PC-3 (cell line): ENCODE data around the gene FUT8. TPM values are rescaled to one million over a fixed set of nuclear protein-coding genes. Genes with fewer than 3 reads are reported as not detected.

Experiments
- ATAC-seq: fragments of 200-7000 bp; cut with Tn5 transposase; 2 replicates; pipeline ENCODE4 v1.9.1; 2020; ENCODE audit warnings: mild to moderate bottlenecking, moderate library complexity
- BruUV-seq: library from RNA; stranded (reverse); fragments of 400-500 nt; replicated peaks from 2 replicates; lab custom pipeline; 2021; lab: Mats Ljungman, UMichigan
- CTCF ChIA-PET: fragments of 300-600 bp; sonication (Branson Sonifier 250); formaldehyde crosslinking; loops from one replicate; lab custom pipeline; 2022; ENCODE audit warnings: antibody characterized with exemption; lab: Charles Lee
- POLR2A ChIA-PET: fragments of 300-600 bp; sonication (Branson Sonifier 250); formaldehyde crosslinking; loops from one replicate; lab custom pipeline; 2022; ENCODE audit warnings: antibody characterized with exemption; ENCODE audit not compliant: unreplicated experiment; lab: Charles Lee
- DNase-seq: peaks from one replicate; pipeline ENCODE4 v3.0.0-alpha.2; 2015
- H2AFZ ChIP-seq: fragments of 300-600 bp; sonication (generic); 2 replicates; pipeline ENCODE4 v1.6.0; 2016; ENCODE audit warnings: antibody characterized with exemption, low read length
- H3F3A ChIP-seq: fragments of 300-600 bp; sonication (generic); one replicate; pipeline ENCODE4 v1.6.0; 2017; ENCODE audit warnings: antibody characterized with exemption, low read length, control low read depth, mild to moderate bottlenecking; ENCODE audit not compliant: unreplicated experiment
- H3K27ac ChIP-seq: fragments of 300-600 bp; sonication (generic); 2 replicates; pipeline ENCODE4 v1.5.1; 2016; ENCODE audit warnings: mild to moderate bottlenecking, low read length
- H3K27me3 ChIP-seq: fragments of 300-600 bp; sonication (generic); 2 replicates; pipeline ENCODE4 v1.6.1; 2016; ENCODE audit warnings: low read length, mixed read lengths
- H3K36me3 ChIP-seq: fragments of 300-600 bp; sonication (generic); 2 replicates; pipeline ENCODE4 v1.6.1; 2016; ENCODE audit warnings: low read depth, mixed run types, low read length, mixed read lengths
- H3K4me1 ChIP-seq: fragments of 300-600 bp; sonication (generic); 2 replicates; pipeline ENCODE4 v1.5.1; 2016; ENCODE audit warnings: low read length; ENCODE audit not compliant: insufficient read depth
- H3K4me2 ChIP-seq: fragments of 300-600 bp; sonication (generic); 2 replicates; pipeline ENCODE4 v1.6.0; 2016; ENCODE audit warnings: low read length
- H3K4me3 ChIP-seq: fragments of 300-600 bp; sonication (generic); 2 replicates; pipeline ENCODE4 v1.5.1; 2016; ENCODE audit warnings: mild to moderate bottlenecking, low read length, mixed read lengths
- H3K79me2 ChIP-seq: fragments of 300-600 bp; sonication (generic); 2 replicates; pipeline ENCODE4 v1.6.1; 2017; ENCODE audit warnings: low read length, mixed read lengths
- H3K9ac ChIP-seq: fragments of 300-600 bp; sonication (generic); 2 replicates; pipeline ENCODE4 v1.6.0; 2016; ENCODE audit warnings: mild to moderate bottlenecking, low read length
- H3K9me2 ChIP-seq: fragments of 300-600 bp; sonication (generic); replicated peaks from 2 replicates; pipeline ENCODE4 v1.6.1; 2016; ENCODE audit warnings: mixed run types, low read length, mixed read lengths
- H3K9me3 ChIP-seq: fragments of 300-600 bp; sonication (generic); 2 replicates; pipeline ENCODE4 v1.6.1; 2016; ENCODE audit warnings: low read length, mixed read lengths
- H4K20me1 ChIP-seq: fragments of 300-600 bp; sonication (generic); 2 replicates; pipeline ENCODE4 v1.6.1; 2016; ENCODE audit warnings: low read length, mixed read lengths
- CTCF ChIP-seq: fragments of 300-600 bp; sonication (generic); conservative IDR thresholded peaks from 2 replicates; pipeline ENCODE4 v1.5.1; 2017; ENCODE audit warnings: antibody characterized with exemption, low read depth, mild to moderate bottlenecking, low read length
- EZH2 ChIP-seq: fragments of 300-600 bp; sonication (generic); IDR thresholded peaks from one replicate; pipeline ENCODE4 v1.6.1; 2017; ENCODE audit warnings: antibody characterized with exemption, mild to moderate bottlenecking, low read length; ENCODE audit not compliant: unreplicated experiment
- EZH2phosphoT487 ChIP-seq: fragments of 300-600 bp; sonication (generic); IDR thresholded peaks from 2 replicates; pipeline ENCODE4 v1.6.1; 2018; ENCODE audit warnings: mild to moderate bottlenecking, antibody characterized with exemption, low read length, borderline replicate concordance
- intact Hi-C: fragments of 100-400 bp; cut with micrococcal nuclease; formaldehyde crosslinking; loops from 2 replicates; pipeline ENCODE4 v1.9.0; 2023
- total RNA-seq: library from RNA; depleted of rRNA; stranded (reverse); fragments of >200 nt; gene quantifications from 2 replicates; pipeline ENCODE4 v1.2.3, GENCODE V29; 2014

The FUT8 gene
- total RNA-seq, 1 experiment from 2014 or later: 132 TPM

GRCh38 chr14:65528069-65528468, 115.5 kb downstream of the FUT8 start:
- Histone ChIP-seq H3F3A (no peaks in the 10 kb centered on the region), H3K36me3 (no peaks in the 10 kb centered on the region), H4K20me1 (peaks cover 25% of the 10 kb centered on the region; the same call in 1 of the 2 replicates), H3K27ac (no peak overlapping the region), H3K9me3 (no peaks in the 10 kb centered on the region), H3K4me2 (no peak overlapping the region), H3K9me2 (no peaks in the 10 kb centered on the region), H3K4me3 (no peak overlapping the region), H3K27me3 (no peaks in the 10 kb centered on the region), H3K79me2 (peaks cover 66% of the 10 kb centered on the region), H3K9ac (no peak overlapping the region), H3K4me1 (no peaks in the 10 kb centered on the region), H2AFZ (no peak overlapping the region)
- POLR2A ChIA-PET: no interaction called here
- BruUV-seq: no TSS peak
- CTCF ChIA-PET: no interaction called here
- no peak for DNase-seq
- intact Hi-C loops: no loop called here
- TF ChIP-seq EZH2: no peak
- no peak for TF ChIP-seq CTCF
- no peak for TF ChIP-seq EZH2phosphoT487
- ATAC-seq: no peak

GRCh38 chr14:65531148-65531547, 118.6 kb downstream of the FUT8 start:
- POLR2A ChIA-PET: no interaction called here
- H3K9me3 ChIP-seq: 0 out of 2 replicates have a peak, but pooled peaks cover 2% of the 10 kb centered on the region
- ATAC-seq: no peak
- H3K27ac ChIP-seq: no peak overlapping the region
- H3F3A ChIP-seq: no peaks in the 10 kb centered on the region
- no peaks in the 10 kb centered on the region for H3K36me3 ChIP-seq
- no peak for TF ChIP-seq CTCF
- no peak for TF ChIP-seq EZH2phosphoT487
- TF ChIP-seq EZH2: no peak
- H4K20me1 ChIP-seq: peaks cover 39% of the 10 kb centered on the region; the same call in 1 of the 2 replicates
- BruUV-seq: no TSS peak
- no peak overlapping the region for H3K4me2 ChIP-seq
- intact Hi-C loops: no loop called here
- DNase-seq: no peak
- CTCF ChIA-PET: no interaction called here
- H3K4me1 ChIP-seq: no peaks in the 10 kb centered on the region
- no peaks in the 10 kb centered on the region for H3K9me2 ChIP-seq
- no peak overlapping the region for H2AFZ ChIP-seq
- H3K79me2 ChIP-seq: peaks cover 88% of the 10 kb centered on the region
- no peak overlapping the region for H3K4me3 ChIP-seq
- no peak overlapping the region for H3K9ac ChIP-seq
- H3K27me3 ChIP-seq: no peaks in the 10 kb centered on the region

GRCh38 chr14:65533736-65534404, 121.3 kb downstream of the FUT8 start:
- intact Hi-C loops: no loop called here
- Histone ChIP-seq H2AFZ (no peak overlapping the region), H3K4me2 (no peak overlapping the region), H3K9ac (no peak overlapping the region), H3K27me3 (no peaks in the 10 kb centered on the region), H3F3A (no peaks in the 10 kb centered on the region), H3K36me3 (no peaks in the 10 kb centered on the region), H3K4me3 (no peak overlapping the region), H4K20me1 (peaks cover 44% of the 10 kb centered on the region; the same call in 1 of the 2 replicates), H3K79me2 (peaks cover 97% of the 10 kb centered on the region), H3K4me1 (no peaks in the 10 kb centered on the region), H3K9me2 (no peaks in the 10 kb centered on the region), H3K27ac (no peak overlapping the region), H3K9me3 (0 out of 2 replicates have a peak, but pooled peaks cover 2% of the 10 kb centered on the region)
- DNase-seq (no peak), ATAC-seq (0 out of 2 replicates have a peak, but pooled peaks have one; percentile 35)
- no peak for TF ChIP-seq CTCF
- no TSS peak for BruUV-seq
- POLR2A ChIA-PET: no interaction called here
- CTCF ChIA-PET: no interaction called here
